Breast epithelium (tissue), 4 donors: ENCODE data around the gene LMO2. TPM values are rescaled to one million over a fixed set of nuclear protein-coding genes. Genes with fewer than 3 reads are reported as not detected.
"Not testable (repeated sequence)": the region's sequence is repeated elsewhere in the genome, so short reads cannot be mapped to it uniquely, and the experiment has no call there.

Experiments used
- DNase-seq, 2 donors: peaks; one replicate each; pipeline ENCODE4 v3.0.0-alpha.2; 2019; ENCODE audit warnings: low spot score in 2 of 2
- H3K27ac ChIP-seq, 2 donors: fragments of 200-600 bp; sonication (generic) in 1 of 2; one replicate each; pipeline ENCODE4 v1.5.1; 2016 to 2019; ENCODE audit warnings: mild to moderate bottlenecking in 1 of 2
- H3K27me3 ChIP-seq, 2 donors: fragments of 200-600 bp; sonication (generic) in 1 of 2; one replicate each; pipeline versions ENCODE4 v1.5.1 to v1.6.0; 2017 to 2019; ENCODE audit warnings: control low read depth in 1 of 2, mild to moderate bottlenecking in 1 of 2
- H3K36me3 ChIP-seq: fragments of 200-600 bp; one replicate; pipeline ENCODE4 v1.5.1; 2019
- H3K4me1 ChIP-seq, 2 donors: fragments of 200-600 bp; sonication (generic); one replicate each; pipeline ENCODE4 v1.5.1; 2016 to 2019; ENCODE audit warnings: control low read depth in 1 of 2
- H3K4me3 ChIP-seq, 3 donors: fragments of 200-600 bp; sonication (generic); 1 replicate in 2 of 3; 2 replicates in 1 of 3; pipeline ENCODE4 v1.5.1; 2016 to 2019; ENCODE audit warnings: mild to moderate bottlenecking in 3 of 3, moderate library complexity in 2 of 3
- H3K9me3 ChIP-seq, 2 donors: fragments of 200-600 bp; sonication (generic) in 1 of 2; one replicate each; pipeline ENCODE4 v1.5.1; 2016 to 2019; ENCODE audit warnings: control low read depth in 1 of 2
- CTCF ChIP-seq, 3 donors: fragments of 450-650 bp; IDR thresholded peaks; one replicate each; pipeline ENCODE4 v1.5.1; 2016 to 2017; ENCODE audit warnings: antibody characterized with exemption in 3 of 3, mild to moderate bottlenecking in 3 of 3, moderate library complexity in 3 of 3
- POLR2A ChIP-seq: fragments of 450-650 bp; IDR thresholded peaks from one replicate; pipeline ENCODE4 v1.6.1; 2016; ENCODE audit warnings: antibody characterized with exemption, mild to moderate bottlenecking, moderate library complexity
- POLR2AphosphoS5 ChIP-seq, 3 donors: sonication (generic); formaldehyde crosslinking; IDR thresholded peaks; one replicate each; pipeline ENCODE4 v1.6.1; 2017; ENCODE audit warnings: antibody characterized with exemption in 3 of 3
- intact Hi-C: fragments of 100-400 bp; cut with DNase I; formaldehyde crosslinking; loops from one replicate; pipeline ENCODE4 v1.15.1; 2023; ENCODE audit warnings: low total_unique reads
- total RNA-seq, 3 donors: library from RNA; depleted of rRNA; stranded (reverse); fragments of >200 nt; gene quantifications; one replicate each; pipeline ENCODE4 v1.1.0, GENCODE V29; 2016

The LMO2 gene
- total RNA-seq, 3 donors from 2014 or later: 19.5 to 21.9 (median 20.0) TPM

- DNase-seq: no peak
- Histone ChIP-seq H3K36me3 (no peaks in the 10 kb centered on the region), H3K4me1 (no peaks in the 10 kb centered on the region), H3K4me3 (no peak overlapping the region), H3K27me3 (no peaks in the 10 kb centered on the region), H3K27ac (no peak overlapping the region), H3K9me3 (no peaks in the 10 kb centered on the region)
- intact Hi-C loops: no loop called here
- TF ChIP-seq CTCF (IDR thresholded peaks at IDR 0.05) (no peak), POLR2A (no peak), POLR2AphosphoS5 (IDR thresholded peaks at IDR 0.05) (no peak)
These were observed 29.1 kb upstream of the LMO2 start for GRCh38 chr11:33920838-33921613.

DNA sequence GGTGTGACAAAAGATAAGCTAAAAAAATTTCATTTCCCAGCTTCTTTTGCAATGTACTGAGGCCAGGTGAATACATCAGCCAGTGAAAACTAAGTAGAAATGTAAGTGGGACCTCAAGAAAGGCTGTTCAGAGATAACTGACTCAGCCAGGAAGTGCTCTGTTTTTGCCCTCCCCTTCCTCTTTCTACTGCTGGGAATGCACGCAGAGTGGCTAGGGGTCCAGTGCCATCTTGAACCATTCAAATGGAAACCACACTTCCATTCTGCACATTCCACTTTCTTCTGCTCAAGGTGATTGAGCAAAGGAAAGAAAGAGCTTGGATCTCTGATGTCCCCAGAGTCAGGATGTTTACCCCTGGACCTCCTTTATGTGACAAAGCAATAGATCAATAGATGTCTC, 27.8 kb upstream of the LMO2 start:
- Histone ChIP-seq H3K27ac (no peak overlapping the region), H3K27me3 (no peaks in the 10 kb centered on the region), H3K4me1 (no peaks in the 10 kb centered on the region), H3K36me3 (no peaks in the 10 kb centered on the region), H3K9me3 (no peaks in the 10 kb centered on the region), H3K4me3 (no peak overlapping the region)
- intact Hi-C loops: no loop called here
- TF ChIP-seq CTCF (IDR thresholded peaks at IDR 0.05) (no peak), POLR2AphosphoS5 (IDR thresholded peaks at IDR 0.05) (no peak), POLR2A (no peak)
- DNase-seq: no peak

- H3K27ac ChIP-seq, H3K9me3 ChIP-seq, intact Hi-C loops, H3K27me3 ChIP-seq, DNase-seq, H3K4me1 ChIP-seq, H3K36me3 ChIP-seq, H3K4me3 ChIP-seq: not testable (repeated sequence)
These were observed 25.5 kb upstream of the LMO2 start for GRCh38 chr11:33917402-33917801.

DNA sequence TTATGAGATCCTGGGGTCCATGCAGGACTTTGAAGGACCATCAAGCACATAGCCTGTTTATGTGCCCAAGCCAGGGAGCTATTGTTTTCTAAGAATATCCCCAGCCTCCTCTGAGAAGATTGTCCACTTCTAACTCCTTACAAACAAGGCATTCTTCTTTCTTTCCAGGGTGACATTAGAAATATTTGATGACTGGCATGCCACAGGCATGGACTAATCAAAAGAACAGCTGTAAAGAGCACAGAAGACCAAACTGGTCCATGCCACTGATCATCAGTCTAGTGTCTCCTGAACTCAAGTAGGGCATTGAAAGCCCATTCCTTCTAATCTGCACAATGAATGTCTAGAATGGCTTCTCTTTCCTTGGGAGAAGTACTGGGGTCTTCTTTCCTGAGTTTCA, 24.9 kb upstream of the LMO2 start:
- intact Hi-C loops: no loop called here
- Histone ChIP-seq H3K4me3 (no peak overlapping the region), H3K9me3 (no peaks in the 10 kb centered on the region), H3K36me3 (no peaks in the 10 kb centered on the region), H3K27me3 (no peaks in the 10 kb centered on the region), H3K4me1 (no peaks in the 10 kb centered on the region), H3K27ac (no peak overlapping the region)
- no peak for DNase-seq
- no peak for TF ChIP-seq CTCF (IDR thresholded peaks at IDR 0.05)
- TF ChIP-seq POLR2A: no peak
- no peak for TF ChIP-seq POLR2AphosphoS5 (IDR thresholded peaks at IDR 0.05)

- H3K27ac ChIP-seq: no peak overlapping the region
- H3K4me1 ChIP-seq: no peaks in the 10 kb centered on the region
- intact Hi-C loops: no loop called here
- DNase-seq: no peak
- H3K4me3 ChIP-seq: no peak overlapping the region
- H3K27me3 ChIP-seq: no peaks in the 10 kb centered on the region
- H3K9me3 ChIP-seq: no peaks in the 10 kb centered on the region
- no peaks in the 10 kb centered on the region for H3K36me3 ChIP-seq
- no peak for TF ChIP-seq CTCF (IDR thresholded peaks at IDR 0.05)
- TF ChIP-seq POLR2AphosphoS5 (IDR thresholded peaks at IDR 0.05): no peak
- no peak for TF ChIP-seq POLR2A
These were observed 23.6 kb upstream of the LMO2 start for GRCh38 chr11:33915526-33915925.
